CD4-positive, alpha-beta T cell treated with Interleukin-12 subunit alpha and Interleukin-12 subunit beta, for 1 hour (primary cell): ENCODE results near the gene MUC22.
A peak's percentile ranks its signal among the peaks of the same experiment; 100 is the strongest.
"Not testable (repeated sequence)": the region's sequence is repeated elsewhere in the genome, so short reads cannot be mapped to it uniquely, and the experiment has no call there.

Experiments
- DNase-seq: peaks from one replicate; pipeline ENCODE4 v3.0.0-alpha.2; 2020

The MUC22 gene

DNA sequence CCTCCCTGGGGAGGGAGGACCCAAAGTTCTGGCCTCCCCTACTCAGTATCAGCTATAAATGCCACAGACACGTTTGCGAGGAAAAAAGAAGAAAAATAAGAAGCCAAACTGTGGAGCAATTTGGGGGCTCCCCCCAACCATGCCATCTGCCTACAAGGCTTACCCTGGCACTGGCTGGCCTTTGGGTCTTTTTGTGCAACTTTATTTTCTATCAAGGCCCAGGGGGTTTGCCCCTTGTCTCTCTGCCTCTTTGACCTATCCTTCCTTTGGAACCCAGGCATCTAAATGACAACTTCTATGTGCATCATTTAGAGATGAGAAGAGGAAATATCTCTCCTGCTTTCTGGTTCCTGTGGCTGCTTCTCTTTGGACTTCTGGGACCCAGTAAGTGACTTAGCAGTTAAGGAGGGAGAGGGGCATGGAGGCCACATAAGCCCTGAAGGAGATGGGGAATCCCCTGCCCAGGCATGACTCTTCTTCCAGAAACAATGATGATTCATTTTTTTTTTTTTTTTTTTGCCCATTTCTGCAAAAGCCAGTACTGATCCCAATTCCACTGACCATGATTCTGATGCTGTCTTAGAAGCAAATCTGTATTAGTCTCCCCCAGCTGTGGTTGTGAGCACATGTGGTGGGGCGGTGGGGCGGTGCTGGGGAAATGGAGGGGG lies at the start of gene MUC22:
Gene MUC22, plus strand, starts transcription at position 82 of the 668 bp plus-strand sequence. Its CDS starts 233 bp downstream, at position 315.
- no peak for DNase-seq

DNA sequence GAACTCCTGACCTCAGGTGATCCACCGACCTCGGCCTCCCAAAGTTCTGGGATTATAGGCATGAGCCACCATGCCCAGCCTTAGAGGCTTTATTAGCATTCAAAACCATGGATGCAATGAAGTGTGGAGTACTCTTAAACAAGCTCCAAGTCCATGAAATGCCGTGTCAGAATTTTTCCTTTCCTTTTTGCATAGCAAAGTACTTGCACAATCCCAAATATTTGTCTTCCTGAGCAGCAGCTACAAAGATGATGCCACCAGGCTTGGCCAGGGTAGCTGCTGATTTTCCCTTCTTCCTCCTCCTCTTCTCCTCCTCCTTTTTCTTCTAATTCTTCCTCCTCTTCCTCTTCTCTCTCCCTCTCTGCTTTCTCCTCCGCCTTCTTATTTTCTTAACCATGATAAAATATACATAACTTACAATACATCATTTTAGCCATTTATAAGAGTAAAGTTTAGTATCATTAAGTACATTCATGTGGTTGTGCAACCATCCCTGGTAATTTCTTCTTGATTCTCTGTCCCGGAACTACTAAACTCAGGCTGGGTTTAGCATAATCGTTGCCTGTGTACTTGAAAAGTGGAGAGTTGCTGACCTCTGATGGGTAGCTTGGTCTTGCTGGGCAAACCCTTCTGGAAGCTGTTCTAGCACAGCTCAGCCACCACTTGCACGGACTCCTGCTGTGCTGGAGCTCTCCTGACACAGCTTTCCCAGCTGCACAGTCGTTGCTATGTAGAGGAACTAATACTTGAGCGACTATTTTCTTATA lies 49.2 kb upstream of the MUC22 start:
- DNase-seq, result no peak

DNA sequence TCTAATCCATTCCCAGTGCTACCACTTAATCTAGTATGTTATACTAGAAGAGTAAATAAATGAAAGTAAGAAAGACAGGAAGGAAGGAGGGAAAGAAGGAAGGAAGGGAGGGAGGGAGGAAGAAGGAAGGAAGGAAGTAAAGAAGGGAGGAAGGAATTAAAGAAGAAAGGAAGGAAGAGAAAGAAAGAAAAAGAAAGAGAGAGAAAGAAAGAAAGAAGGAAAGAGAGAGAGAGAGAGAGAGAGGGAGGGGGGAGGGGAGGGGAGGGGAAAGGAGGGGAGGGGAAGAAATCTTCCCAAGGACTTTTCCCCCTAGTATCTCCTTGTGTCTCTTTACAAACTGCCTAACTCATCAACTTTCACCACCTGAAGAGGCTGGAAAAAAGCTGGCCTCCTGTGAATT lies 47.6 kb upstream of the MUC22 start:
- no peak for DNase-seq

DNA sequence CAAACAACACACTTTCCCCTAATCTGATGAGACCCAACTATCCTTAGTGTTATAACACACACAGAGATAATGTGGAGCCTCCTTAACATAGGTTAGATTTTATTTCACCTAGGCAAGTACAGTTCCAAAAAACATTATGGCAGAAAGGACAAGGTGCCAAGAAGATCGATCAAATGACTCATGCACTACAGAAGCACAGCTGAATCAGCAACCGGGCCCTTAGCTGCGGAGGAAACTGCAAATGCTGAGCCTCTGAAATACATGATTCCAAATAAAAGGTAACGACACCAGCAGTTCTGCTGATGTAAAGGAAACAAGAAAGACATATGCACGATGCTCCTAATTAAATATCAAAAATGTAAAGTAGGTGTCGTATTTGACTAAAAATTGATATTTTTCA lies 46.6 kb upstream of the MUC22 start:
- DNase-seq, result no peak

DNA sequence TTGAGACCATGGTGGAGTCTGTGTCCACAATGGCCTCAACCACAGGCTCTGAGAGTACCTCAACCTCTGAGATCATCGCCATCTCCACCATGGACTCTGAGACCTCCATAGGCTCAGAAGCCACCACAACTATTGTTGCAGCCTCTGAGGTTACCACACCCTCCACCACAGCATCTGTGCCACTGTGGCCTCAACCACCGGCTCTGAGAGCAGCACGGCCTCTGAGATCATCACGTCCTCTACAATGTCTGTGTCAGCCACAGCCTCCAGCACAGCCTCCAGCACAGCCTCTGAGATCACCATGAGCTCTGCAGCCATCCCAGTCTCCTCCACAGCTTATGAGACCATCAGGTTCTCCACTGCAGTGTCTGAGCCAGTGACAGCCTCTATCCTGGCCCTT lies 46.2 kb upstream of the MUC22 start:
- peak; percentile 13 for DNase-seq

DNA sequence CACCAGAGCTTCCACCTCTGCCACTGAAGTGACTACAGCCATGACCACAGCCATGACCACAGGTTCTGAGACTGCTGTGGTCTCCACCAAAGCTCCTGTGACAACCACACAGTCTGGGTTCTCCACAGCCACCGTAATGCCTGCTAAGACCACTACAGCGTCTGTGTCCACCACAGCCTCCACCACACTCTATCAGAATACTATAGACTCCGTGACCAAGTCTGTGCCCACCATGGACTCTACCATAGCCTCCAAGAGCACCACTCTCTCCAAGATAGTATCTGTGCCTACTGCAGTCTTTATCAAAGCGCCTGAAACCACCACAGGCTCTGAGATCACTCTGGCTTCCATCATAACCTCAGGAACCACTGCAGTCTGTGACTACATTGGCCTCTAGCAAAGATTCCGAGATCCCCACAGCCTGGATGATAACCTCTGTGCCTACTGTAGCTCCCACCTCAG lies 45.1 kb upstream of the MUC22 start:
- DNase-seq, result no peak

DNA sequence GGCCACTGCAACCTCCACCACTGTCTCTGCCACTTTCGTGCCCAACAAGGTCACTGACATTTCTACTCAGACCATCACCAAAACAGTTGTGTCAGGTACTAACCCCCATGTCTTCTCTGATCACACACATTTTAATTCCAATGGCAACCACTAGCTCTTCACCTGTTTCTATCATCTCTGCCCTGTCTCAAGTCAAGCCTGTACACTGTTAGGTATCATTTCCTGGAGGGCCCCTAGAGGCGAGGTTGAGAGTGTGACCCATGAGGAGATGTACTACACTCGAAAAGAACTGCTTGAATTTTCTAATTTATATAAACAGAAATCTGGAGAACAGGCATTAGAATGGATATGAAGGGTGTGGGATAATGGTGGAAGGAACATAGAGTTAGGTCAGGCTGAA lies 44.1 kb upstream of the MUC22 start:
- no peak for DNase-seq

DNA sequence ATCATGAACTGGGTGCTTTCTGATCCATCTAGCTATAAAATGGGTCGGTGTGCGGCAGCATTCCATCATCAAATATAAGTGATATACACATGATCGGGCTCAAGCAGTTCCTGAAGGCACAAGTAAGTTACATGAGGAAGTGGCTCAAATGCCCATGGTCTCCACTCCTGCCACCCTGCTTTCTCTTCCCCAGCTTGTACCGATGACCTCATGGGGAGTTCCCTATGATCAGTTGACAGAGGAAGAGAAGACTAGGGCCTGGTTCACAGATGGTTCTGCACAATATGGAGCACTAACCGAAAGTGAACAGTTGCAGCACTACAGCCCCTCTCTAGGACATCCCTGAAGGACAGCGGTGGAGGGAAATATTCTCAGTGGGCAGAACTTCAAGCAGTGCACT lies 41.1 kb upstream of the MUC22 start:
- not testable (repeated sequence) for DNase-seq

DNA sequence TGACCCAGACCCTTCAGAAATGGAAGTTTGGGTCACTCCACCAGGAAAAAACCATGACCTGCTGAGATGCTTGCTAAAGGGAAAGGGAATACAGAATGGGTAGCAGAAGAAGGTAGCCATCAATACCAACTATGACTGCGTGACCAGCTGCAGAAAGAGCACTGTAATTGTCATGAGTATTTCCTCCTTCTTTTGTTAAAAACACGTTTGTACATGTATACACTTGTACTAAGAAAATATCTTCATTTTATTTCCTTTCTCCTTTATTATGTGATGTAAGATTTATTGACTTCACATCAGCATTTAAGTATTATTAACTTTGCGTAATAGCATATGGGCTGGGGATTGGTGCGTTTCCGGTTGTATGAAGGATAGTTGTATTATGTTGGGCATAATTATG lies 39.3 kb upstream of the MUC22 start:
- DNase-seq, result no peak

DNA sequence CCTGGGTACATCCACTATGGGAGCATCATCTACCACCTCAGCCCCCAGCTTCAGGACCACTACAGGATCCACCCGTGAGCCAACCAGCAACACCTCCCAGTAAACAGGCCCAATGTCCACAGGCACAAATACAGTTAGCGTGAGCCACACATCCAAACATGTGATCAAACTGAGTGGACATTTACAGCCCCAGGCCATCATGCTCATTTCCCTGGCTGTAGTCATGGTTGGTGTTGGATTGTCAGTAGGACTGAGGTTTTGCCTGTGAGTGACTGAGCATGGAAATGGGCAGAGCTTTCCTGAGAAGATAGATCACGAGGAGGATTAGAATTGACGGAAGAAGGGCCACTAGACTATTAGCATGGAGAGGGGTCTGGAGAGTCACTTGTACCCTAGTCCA lies 37.5 kb upstream of the MUC22 start:
- no peak for DNase-seq

DNA sequence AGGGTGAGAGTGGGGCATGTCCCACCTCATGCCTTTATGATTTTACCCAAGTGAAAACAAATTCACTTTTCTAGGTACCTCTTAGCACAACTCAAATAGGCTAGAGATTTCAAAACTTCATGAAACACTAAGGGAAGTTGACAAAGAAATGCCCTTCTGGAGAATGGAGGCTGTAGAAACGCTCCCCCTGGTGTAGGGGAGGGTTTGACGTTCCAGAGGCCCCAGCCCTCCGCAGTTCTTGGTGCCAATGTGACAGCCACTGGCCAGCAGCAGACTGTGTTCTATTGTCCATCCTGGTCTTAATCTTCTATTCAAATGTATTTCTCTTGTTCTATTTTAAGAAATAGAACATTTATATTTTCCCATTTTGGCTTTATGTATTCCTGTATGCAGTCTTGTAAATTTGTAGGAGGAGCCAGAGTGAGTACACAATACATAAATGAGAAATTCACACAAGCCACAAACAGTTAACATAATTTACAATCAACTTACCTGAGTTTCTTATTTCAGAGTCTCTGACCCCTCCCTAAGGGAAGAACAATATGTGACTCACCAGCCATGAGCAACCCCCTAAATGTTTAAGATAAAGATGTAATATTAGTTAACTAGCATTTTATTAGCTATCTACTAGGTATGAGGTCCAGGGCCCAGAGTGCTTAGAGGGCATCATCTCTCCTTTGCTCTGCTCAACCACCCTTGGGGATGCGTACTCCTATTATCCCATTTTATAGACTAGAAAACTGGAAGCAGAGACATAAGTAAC lies 35.6 kb upstream of the MUC22 start:
- no peak for DNase-seq

DNA sequence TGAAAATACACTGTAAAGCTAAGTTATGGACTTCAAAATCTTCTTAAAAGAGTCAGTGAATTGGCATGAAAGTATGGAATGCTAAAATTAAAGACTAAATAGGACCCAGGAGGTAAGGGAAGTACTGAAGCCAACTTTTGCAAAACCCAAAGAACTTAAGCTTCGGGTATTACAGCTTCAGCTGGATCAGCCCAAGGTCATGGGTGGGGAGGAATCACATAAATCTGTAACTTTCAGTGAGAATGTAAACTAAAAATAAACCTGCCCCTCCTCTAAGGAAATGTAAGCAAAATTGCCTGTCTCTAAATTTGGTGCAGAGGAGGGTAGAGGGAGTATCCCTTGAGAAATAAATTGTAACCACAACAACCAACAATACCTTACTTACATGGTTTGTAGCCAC lies 31.1 kb upstream of the MUC22 start:
- DNase-seq, result no peak

DNA sequence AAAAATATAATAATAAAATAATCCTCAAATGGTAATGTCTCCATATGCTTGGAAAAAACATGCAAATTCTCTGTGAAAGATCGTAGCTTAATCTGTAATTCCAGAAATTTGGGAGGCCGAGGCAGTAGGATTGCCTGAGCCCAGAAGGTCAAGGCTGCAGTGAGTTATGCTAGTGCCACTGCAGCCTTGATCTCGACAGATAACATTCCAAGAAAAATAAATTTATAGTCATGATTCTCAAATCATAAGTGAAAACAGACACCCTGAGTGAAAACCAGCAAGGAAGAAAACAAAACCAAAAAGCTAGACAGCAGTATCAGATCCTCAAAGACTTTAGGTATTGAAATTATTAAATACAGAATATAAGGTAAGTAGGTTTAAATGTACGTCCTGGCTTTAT lies 30.6 kb upstream of the MUC22 start:
- no peak for DNase-seq

DNA sequence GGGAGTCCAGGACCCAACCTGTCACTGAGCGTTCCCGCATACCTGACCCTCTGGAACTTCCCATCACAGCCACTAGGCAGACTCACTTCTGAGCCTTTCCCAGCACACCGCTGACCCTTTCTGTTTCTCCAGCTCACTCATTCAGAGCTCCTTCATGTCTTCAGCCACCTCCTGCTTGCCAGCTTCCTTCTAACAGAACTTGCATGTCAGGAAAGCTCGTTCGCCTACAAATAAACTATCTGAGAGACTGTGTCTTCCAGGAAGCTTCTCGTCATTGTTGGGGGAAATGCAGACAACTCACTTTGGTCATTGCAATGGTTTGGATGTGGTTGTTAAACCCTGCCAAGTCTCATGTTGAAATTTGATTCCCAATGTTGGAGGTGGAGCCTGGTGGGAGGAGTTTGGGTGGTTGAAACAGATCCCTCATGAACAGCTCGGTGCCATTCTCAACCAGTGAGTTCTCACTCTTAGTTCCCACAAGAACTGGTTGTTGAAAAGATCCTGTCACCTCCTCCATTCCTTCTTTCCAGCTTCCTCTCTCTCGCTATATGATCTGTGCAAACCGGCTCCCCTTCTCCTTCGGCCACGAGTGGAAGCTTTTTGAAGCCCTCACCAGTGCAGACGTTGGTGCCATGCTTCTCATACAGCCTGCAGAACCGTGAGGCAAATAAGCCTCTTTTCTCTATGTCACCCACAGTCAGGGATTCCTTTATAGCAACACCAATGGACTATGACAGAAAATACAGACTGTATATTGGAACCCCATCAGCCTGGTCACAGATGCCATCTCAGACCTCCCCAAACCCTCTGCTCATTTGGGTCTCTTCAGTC lies 28.1 kb upstream of the MUC22 start:
- DNase-seq, result no peak

DNA sequence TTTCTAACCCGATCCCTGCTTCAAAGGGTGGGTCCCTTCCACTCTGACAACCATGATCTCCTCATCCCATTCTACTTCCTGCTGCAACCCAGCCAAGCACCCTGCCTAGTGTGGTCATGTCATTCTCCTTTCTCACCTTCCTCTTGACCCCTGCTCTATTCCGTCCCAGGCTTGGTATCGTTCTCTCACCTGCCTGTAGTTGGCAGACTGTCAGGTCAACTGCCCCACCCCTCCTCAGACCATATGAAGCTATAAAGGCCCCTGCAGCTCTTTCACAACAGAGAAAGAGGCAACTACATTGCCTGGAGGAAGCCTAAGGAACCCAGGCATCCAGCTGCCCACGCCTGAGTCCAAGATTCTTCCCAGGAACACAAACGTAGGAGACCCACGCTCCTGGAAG lies 26.8 kb upstream of the MUC22 start, which contains the start of gene MUC21:
Gene MUC21, plus strand, starts transcription at position 280 of the 400 bp plus-strand sequence. CDS start 241 bp downstream, outside the sequence.
- no peak for DNase-seq

DNA sequence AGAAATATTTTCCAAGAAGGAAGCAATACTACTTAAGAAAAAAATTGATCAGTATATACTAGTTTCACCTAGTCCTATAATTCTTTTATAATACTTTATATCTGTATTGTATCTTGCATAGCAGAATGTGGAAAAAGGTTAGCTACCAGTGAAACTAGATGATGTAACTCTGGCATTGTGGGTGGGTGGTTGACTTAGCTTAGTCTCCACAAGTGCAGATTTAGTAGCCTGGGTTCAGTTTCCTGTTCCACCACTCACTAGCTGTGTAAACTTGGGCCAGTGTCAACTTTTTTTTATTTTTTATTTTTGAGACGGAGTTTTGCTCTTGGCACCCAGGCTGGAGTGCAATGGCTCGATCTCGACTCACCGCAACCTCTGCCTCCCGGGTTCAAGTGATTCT lies 24.8 kb upstream of the MUC22 start:
- DNase-seq, result no peak

DNA sequence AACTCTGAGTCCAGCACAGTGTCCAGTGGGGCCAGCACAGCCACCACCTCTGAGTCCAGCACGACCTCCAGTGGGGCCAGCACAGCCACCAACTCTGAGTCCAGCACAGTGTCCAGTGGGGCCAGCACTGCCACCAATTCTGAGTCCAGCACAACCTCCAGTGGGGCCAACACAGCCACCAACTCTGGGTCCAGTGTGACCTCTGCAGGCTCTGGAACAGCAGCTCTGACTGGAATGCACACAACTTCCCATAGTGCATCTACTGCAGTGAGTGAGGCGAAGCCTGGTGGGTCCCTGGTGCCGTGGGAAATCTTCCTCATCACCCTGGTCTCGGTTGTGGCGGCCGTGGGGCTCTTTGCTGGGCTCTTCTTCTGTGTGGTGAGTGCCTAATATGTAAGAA lies 23.0 kb upstream of the MUC22 start:
- no peak for DNase-seq

DNA sequence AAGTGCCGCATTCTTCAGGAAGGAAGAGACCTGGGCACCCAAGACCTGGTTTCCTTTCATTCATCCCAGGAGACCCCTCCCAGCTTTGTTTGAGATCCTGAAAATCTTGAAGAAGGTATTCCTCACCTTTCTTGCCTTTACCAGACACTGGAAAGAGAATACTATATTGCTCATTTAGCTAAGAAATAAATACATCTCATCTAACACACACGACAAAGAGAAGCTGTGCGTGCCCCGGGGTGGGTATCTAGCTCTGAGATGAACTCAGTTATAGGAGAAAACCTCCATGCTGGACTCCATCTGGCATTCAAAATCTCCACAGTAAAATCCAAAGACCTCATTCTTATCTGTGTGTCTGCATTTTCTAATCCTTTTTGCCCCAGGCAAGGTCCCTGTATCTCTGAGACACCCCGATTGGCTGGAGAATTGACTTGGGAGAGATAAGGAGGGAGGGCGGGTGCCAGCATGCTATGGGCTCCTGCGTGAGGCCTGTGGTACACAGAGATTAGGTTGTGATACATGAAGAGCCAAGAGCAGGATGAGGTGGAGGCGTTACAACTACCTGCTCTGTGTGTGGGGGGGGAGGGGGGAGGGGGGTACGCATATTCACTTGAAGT lies 22.0 kb upstream of the MUC22 start:
- DNase-seq, result no peak

DNA sequence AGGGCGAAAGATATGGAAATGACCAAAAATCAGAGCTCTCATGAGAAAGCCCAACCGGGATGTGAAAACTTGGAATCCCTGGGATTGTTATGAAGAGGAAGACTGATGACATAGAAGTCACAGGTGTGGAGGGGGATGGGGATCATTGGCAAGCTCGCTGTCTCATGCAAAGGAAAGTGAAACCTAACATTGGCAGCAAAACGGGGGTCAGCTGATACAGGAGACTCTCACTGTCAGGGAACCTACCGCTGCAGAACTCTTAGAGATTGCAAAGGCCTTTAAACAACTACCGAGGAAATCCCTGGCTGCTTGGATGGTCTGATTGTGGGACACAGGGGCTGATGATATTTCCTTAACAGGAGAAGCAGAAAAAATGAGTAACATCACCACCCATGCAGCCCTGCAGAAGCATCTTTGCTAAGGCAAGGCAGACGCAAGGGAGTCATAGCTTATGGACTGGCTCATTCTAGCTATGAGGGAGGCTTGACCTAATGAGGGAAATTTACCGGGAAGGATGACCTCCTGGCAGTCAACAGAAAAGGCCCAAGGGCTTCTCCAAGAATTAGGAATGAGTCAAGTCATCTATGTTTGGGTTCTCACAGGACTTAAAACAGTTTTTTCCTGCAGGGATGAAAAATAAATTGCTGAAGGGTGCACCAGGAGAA lies 19.7 kb upstream of the MUC22 start:
- no peak for DNase-seq

DNA sequence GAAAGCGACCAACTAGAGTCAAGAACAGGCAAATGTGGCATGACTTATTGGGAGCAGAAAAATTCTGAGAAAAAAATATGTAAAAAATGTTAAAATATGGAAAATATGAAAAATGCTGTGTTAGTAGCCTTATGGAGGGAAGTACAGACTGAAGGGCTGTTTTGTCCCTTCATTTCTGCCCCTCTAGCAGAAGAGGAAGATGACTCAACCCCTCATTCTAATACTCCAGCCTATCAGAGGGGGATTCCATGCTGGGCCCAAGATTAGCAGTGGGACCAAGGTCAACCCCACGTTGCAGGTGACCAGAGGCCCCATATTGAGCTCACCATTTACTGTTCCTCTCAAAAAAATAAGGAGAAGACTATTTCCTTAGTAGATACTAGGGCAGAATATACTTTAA lies 18.4 kb upstream of the MUC22 start:
- no peak for DNase-seq

DNA sequence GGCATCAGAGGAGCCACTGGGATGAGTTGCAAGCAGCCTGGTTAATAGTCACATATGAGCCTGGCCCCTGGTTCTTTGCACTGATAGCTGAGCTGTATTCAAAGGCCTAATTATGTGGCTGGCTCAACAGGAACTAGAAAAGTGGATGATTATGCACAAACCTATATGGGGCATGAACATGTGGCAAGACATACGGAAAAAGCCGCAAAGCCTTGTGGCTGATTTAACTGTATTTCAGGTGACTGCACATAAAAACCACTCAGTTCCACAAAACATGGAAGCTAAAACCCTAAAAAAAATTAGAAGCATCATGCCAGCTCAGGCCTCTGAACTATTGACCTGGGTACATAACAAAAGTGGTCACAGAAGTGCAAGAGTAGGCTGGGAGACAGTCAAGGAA lies 13.0 kb upstream of the MUC22 start:
- no peak for DNase-seq

DNA sequence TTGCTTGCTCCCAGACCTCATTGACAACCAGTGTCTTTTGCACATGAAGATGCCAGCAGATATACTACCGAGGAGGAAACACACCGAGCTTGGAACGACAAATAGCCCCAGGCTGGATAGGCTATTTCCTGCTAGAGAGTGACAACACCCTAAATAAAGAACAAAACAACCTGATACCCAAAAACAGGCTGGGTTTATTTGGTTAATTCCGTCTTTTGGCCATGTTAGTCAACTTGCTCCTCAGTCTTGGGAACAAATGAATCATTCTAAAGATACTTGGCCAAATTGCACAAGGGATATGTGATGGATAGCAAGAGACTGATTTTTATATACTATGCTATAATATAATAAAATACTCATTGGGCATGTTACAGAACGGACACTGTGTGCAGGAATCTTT lies 11.5 kb upstream of the MUC22 start:
- no peak for DNase-seq
